ENCODE results near the gene SORL1.

- TF ChIP-seq POLR2A (IDR thresholded peaks at IDR 0.05) (no peak), CTCF (IDR thresholded peaks at IDR 0.05) (no peak), POLR2AphosphoS5 (IDR thresholded peaks at IDR 0.05) (no peak), EP300 (IDR thresholded peaks at IDR 0.05) (no peak)
Observed at GRCh38 chr11:121544956-121545355, 92.8 kb downstream of the SORL1 start.

Data from suprapubic skin (tissue), 4 donors.